Glutamatergic neuron (in vitro differentiated cells): Measurements from ENCODE around the gene TENT4A. TPM values are rescaled to one million over a fixed set of nuclear protein-coding genes. Genes with fewer than 3 reads are reported as not detected.

ENCODE experiments used
- DNase-seq: peaks from one replicate; pipeline ENCODE4 v3.0.0; 2022
- H3K27ac Mint-ChIP-seq: one replicate; pipeline ENCODE4 v1.8.0; 2020; ENCODE audit warnings: mild to moderate bottlenecking, mixed read lengths, inconsistent platforms; ENCODE audit not compliant: unreplicated experiment
- H3K27me3 Mint-ChIP-seq: one replicate; pipeline ENCODE4 v1.8.0; 2020; ENCODE audit warnings: mild to moderate bottlenecking, moderate library complexity, mixed read lengths, inconsistent platforms; ENCODE audit not compliant: unreplicated experiment
- H3K36me3 Mint-ChIP-seq: one replicate; pipeline ENCODE4 v1.8.0; 2020; ENCODE audit warnings: mild to moderate bottlenecking, mixed read lengths, inconsistent platforms; ENCODE audit not compliant: unreplicated experiment
- H3K4me1 Mint-ChIP-seq: one replicate; pipeline ENCODE4 v1.8.0; 2020; ENCODE audit warnings: mild to moderate bottlenecking, low read depth, mixed read lengths, inconsistent platforms; ENCODE audit not compliant: unreplicated experiment
- H3K4me3 Mint-ChIP-seq: one replicate; pipeline ENCODE4 v1.8.0; 2020; ENCODE audit warnings: mild to moderate bottlenecking, mixed read lengths, inconsistent platforms; ENCODE audit not compliant: unreplicated experiment
- H3K9me3 Mint-ChIP-seq: one replicate; pipeline ENCODE4 v1.8.0; 2020; ENCODE audit warnings: mild to moderate bottlenecking, moderate library complexity, mixed read lengths, inconsistent platforms; ENCODE audit not compliant: unreplicated experiment
- CTCF ChIP-seq: fragments of 200-600 bp; sonication (generic); IDR thresholded peaks from one replicate; pipeline ENCODE4 v1.5.0; 2021; ENCODE audit not compliant: partially characterized antibody, unreplicated experiment
- total RNA-seq: library from RNA; stranded (reverse); fragmentation: NEBNext Ultra II Directional; extraction: Animal tissue kit (Norgen Biotek cat#: 25700); gene quantifications from one replicate; pipeline ENCODE4 v1.2.1, GENCODE V29; 2021; ENCODE audit not compliant: unreplicated experiment

The TENT4A gene
- total RNA-seq, 1 donor from 2014 or later: 23.7 TPM

- TF ChIP-seq CTCF: no peak
- DNase-seq: no peak
- H3K27ac Mint-ChIP-seq: no peak overlapping the region
- no peak overlapping the region for H3K4me3 Mint-ChIP-seq
- H3K36me3 Mint-ChIP-seq: no peaks in the 10 kb centered on the region
- no peaks in the 10 kb centered on the region for H3K9me3 Mint-ChIP-seq
- H3K4me1 Mint-ChIP-seq: peaks cover 12% of the 10 kb centered on the region
- no peaks in the 10 kb centered on the region for H3K27me3 Mint-ChIP-seq
Measured at GRCh38 chr5:6736106-6736505, 22.9 kb downstream of the TENT4A start.

- Mint-ChIP-seq H3K9me3 (no peaks in the 10 kb centered on the region), H3K27me3 (no peaks in the 10 kb centered on the region), H3K36me3 (no peaks in the 10 kb centered on the region), H3K4me1 (peaks cover 12% of the 10 kb centered on the region), H3K4me3 (no peak overlapping the region), H3K27ac (no peak overlapping the region)
- DNase-seq: no peak
- no peak for TF ChIP-seq CTCF
Measured at GRCh38 chr5:6736524-6737042, 23.4 kb downstream of the TENT4A start.

- no peak for DNase-seq
- no peaks in the 10 kb centered on the region for H3K36me3 Mint-ChIP-seq
- TF ChIP-seq CTCF: no peak
- no peak overlapping the region for H3K4me3 Mint-ChIP-seq
- no peaks in the 10 kb centered on the region for H3K9me3 Mint-ChIP-seq
- H3K27ac Mint-ChIP-seq: no peak overlapping the region
- H3K27me3 Mint-ChIP-seq: no peaks in the 10 kb centered on the region
- peaks cover 9% of the 10 kb centered on the region for H3K4me1 Mint-ChIP-seq
Measured at GRCh38 chr5:6737043-6737941, 24.1 kb downstream of the TENT4A start.

- H3K9me3 Mint-ChIP-seq: no peaks in the 10 kb centered on the region
- DNase-seq: no peak
- no peaks in the 10 kb centered on the region for H3K36me3 Mint-ChIP-seq
- peaks cover 2% of the 10 kb centered on the region for H3K27me3 Mint-ChIP-seq
- H3K4me1 Mint-ChIP-seq: no peaks in the 10 kb centered on the region
- TF ChIP-seq CTCF: no peak
- H3K4me3 Mint-ChIP-seq: no peak overlapping the region
- no peak overlapping the region for H3K27ac Mint-ChIP-seq
Measured at GRCh38 chr5:6739603-6740002, 26.4 kb downstream of the TENT4A start.

GRCh38 chr5:6740586-6741150, 27.4 kb downstream of the TENT4A start:
- H3K4me3 Mint-ChIP-seq: no peak overlapping the region
- no peaks in the 10 kb centered on the region for H3K36me3 Mint-ChIP-seq
- H3K27ac Mint-ChIP-seq: no peak overlapping the region
- H3K27me3 Mint-ChIP-seq: peaks cover 2% of the 10 kb centered on the region
- no peaks in the 10 kb centered on the region for H3K4me1 Mint-ChIP-seq
- DNase-seq: no peak
- no peak for TF ChIP-seq CTCF
- H3K9me3 Mint-ChIP-seq: no peaks in the 10 kb centered on the region
